ENCODE results near the gene SMU1. TPM values are rescaled to one million over a fixed set of nuclear protein-coding genes. Genes with fewer than 3 reads are reported as not detected.
"Not testable (repeated sequence)": the region's sequence is repeated elsewhere in the genome, so short reads cannot be mapped to it uniquely, and the experiment has no call there.

Gene SMU1
- total and polyA plus RNA-seq, 8 donors = 1.7 to 36.2 (median 8.0) TPM

- no peak overlapping the region for H3K27ac ChIP-seq
Observed at GRCh38 chr9:33101104-33101951, 24.9 kb upstream of the SMU1 start.

GRCh38 chr9:33099754-33100153, 23.3 kb upstream of the SMU1 start:
- intact Hi-C loops (cut with DNase I; ENCODE audit: low total_unique reads) = no loop called here
- no peak overlapping the region for H3K4me3 ChIP-seq
- DNase-seq = no peak
- TF ChIP-seq POLR2A (IDR thresholded peaks at IDR 0.05) (no peak), POLR2AphosphoS5 (IDR thresholded peaks at IDR 0.05) (no peak), CTCF (IDR thresholded peaks at IDR 0.05) (no peak), EP300 (IDR thresholded peaks at IDR 0.05) (no peak)
- H3K4me1 ChIP-seq = no peaks in the 10 kb centered on the region
- no peaks in the 10 kb centered on the region for H3K9me3 ChIP-seq
- no peak overlapping the region for H3K27ac ChIP-seq
- no peaks in the 10 kb centered on the region for H3K36me3 ChIP-seq
- no peaks in the 10 kb centered on the region for H3K27me3 ChIP-seq
- 88 to 97% (median 94%) methylated on average over 2 of the region's 2 CpGs for WGBS, 5 donors

More at GRCh38 chr9:33101104-33101951, 24.9 kb upstream of the SMU1 start:
- TF ChIP-seq POLR2A (IDR thresholded peaks at IDR 0.05) = no peak
- TF ChIP-seq POLR2AphosphoS5 (IDR thresholded peaks at IDR 0.05) = no peak
- TF ChIP-seq EP300 (IDR thresholded peaks at IDR 0.05) = no peak
- no peak for TF ChIP-seq CTCF (IDR thresholded peaks at IDR 0.05)
- Histone ChIP-seq H3K36me3 (no peaks in the 10 kb centered on the region), H3K4me1 (no peaks in the 10 kb centered on the region), H3K9me3 (no peaks in the 10 kb centered on the region), H3K27me3 (no peaks in the 10 kb centered on the region), H3K4me3 (no peak overlapping the region)
- intact Hi-C loops (cut with DNase I; ENCODE audit: low total_unique reads) = no loop called here
- DNase-seq = peak in 1 of 2 donors; percentile 35
- 75 to 83% (median 76%) methylated on average over 8 to 10 of the region's 10 CpGs for WGBS, 5 donors

- intact Hi-C loops (cut with DNase I; ENCODE audit: low total_unique reads) = no loop called here
- no peaks in the 10 kb centered on the region for H3K27me3 ChIP-seq
- H3K27ac ChIP-seq = no peak overlapping the region
- DNase-seq = no peak
- no peaks in the 10 kb centered on the region for H3K4me1 ChIP-seq
- H3K4me3 ChIP-seq = no peak overlapping the region
- H3K36me3 ChIP-seq = no peaks in the 10 kb centered on the region
- no peak for TF ChIP-seq POLR2A (IDR thresholded peaks at IDR 0.05)
- TF ChIP-seq POLR2AphosphoS5 (IDR thresholded peaks at IDR 0.05) = no peak
- TF ChIP-seq CTCF (IDR thresholded peaks at IDR 0.05) = no peak
- TF ChIP-seq EP300 (IDR thresholded peaks at IDR 0.05) = no peak
- H3K9me3 ChIP-seq = no peaks in the 10 kb centered on the region
- 77 to 86% (median 84%) methylated on average over 3 of the region's 3 CpGs for WGBS, 5 donors
Observed at GRCh38 chr9:33097192-33097591, 20.7 kb upstream of the SMU1 start.

GRCh38 chr9:33092634-33093033, 16.2 kb upstream of the SMU1 start:
- H3K27ac ChIP-seq = no peak overlapping the region
- no peaks in the 10 kb centered on the region for H3K36me3 ChIP-seq
- H3K4me3 ChIP-seq = no peak overlapping the region
- no peak for TF ChIP-seq POLR2A (IDR thresholded peaks at IDR 0.05)
- TF ChIP-seq POLR2AphosphoS5 (IDR thresholded peaks at IDR 0.05) = no peak
- TF ChIP-seq CTCF (IDR thresholded peaks at IDR 0.05) = no peak
- TF ChIP-seq EP300 (IDR thresholded peaks at IDR 0.05) = no peak
- intact Hi-C loops (cut with DNase I; ENCODE audit: low total_unique reads) = no loop called here
- 74 to 83% (median 79%) methylated on average over 5 of the region's 5 CpGs for WGBS, 5 donors
- no peaks in the 10 kb centered on the region for H3K27me3 ChIP-seq
- H3K9me3 ChIP-seq = no peaks in the 10 kb centered on the region
- H3K4me1 ChIP-seq = no peaks in the 10 kb centered on the region
- DNase-seq = no peak

- H3K27ac ChIP-seq; H3K9me3 ChIP-seq; DNase-seq; H3K4me3 ChIP-seq; H3K27me3 ChIP-seq; intact Hi-C loops (cut with DNase I; ENCODE audit: low total_unique reads); H3K36me3 ChIP-seq: not testable (repeated sequence)
- WGBS, 5 donors = 79 to 85% (median 80%) methylated on average over 8 to 9 of the region's 9 CpGs
- H3K4me1 ChIP-seq = peaks cover 11 to 27% (median 23%) of the 10 kb centered on the region in 4 donors
Observed at GRCh38 chr9:33085672-33086071, 9.2 kb upstream of the SMU1 start.
